ENCODE measurements around the gene ZSCAN18. TPM values are rescaled to one million over a fixed set of nuclear protein-coding genes. Genes with fewer than 3 reads are reported as not detected.

The ZSCAN18 gene
- total RNA-seq, 1 donor from 2014 or later = 50.6 TPM

DNA sequence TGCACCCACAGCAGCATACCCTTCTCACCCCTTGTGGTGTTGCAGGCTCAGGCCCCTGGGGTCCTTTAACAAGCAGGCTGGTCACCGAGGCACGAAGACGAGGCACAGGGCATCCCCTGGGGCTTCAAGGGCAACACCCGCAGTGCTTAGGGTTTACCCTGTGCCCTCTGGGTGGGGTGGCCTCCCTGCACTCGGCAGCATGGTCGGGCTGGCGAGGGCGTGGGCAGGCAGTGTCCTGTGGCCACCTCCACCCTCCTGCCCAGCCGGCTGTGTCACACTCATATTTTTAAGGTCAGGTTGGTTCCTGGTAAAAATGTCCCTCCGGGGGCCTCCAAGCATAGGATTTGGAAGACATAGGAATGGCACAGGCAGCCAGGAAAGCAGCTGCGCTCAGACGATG lies 50.4 kb downstream of the ZSCAN18 start:
- H3K9me3 ChIP-seq (ENCODE audit: control insufficient read depth in 3 of 3, low read length in 3 of 3) = peaks cover 17 to 36% (median 24%) of the 10 kb centered on the region in 3 donors
- H3K36me3 ChIP-seq (ENCODE audit: control insufficient read depth in 3 of 3, insufficient read depth in 3 of 3, low read length in 3 of 3) = no peaks in the 10 kb centered on the region
- no peak overlapping the region for H3K27ac ChIP-seq (ENCODE audit: low read depth, low read length)
- no peak overlapping the region for H3K4me3 ChIP-seq (ENCODE audit: low read length in 3 of 3)
- H3K27me3 ChIP-seq (ENCODE audit: control insufficient read depth in 3 of 3, insufficient read depth in 3 of 3, low read length in 3 of 3) = no peaks in the 10 kb centered on the region
- no peaks in the 10 kb centered on the region for H3K4me1 ChIP-seq (ENCODE audit: control insufficient read depth in 3 of 3, insufficient read depth in 3 of 3, low read length in 3 of 3)
- no peak overlapping the region for H3K9ac ChIP-seq (ENCODE audit: low read depth in 1 of 3, low read length in 3 of 3)

DNA sequence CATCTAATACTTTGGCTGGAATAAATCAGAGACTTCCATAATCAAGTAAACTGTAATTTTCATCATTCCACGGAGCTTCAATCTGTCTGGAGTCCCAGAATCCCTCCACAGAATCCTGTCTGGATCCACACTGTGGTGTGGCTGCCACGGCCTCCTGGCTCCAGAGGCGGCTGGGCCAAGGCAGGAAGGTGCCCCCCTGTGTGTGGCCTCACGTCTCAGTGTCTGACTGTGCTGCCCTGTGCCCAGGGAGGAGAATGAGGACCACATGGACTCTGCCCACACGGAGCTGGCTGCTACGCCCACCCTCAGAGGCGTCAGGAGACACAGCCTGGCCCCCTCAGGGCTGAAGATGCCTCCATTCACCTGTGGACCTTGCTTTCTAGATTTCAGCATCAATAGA lies 51.2 kb downstream of the ZSCAN18 start:
- Histone ChIP-seq H3K9ac (ENCODE audit: low read depth in 1 of 3, low read length in 3 of 3) (no peak overlapping the region), H3K4me1 (ENCODE audit: control insufficient read depth in 3 of 3, insufficient read depth in 3 of 3, low read length in 3 of 3) (no peaks in the 10 kb centered on the region), H3K9me3 (ENCODE audit: control insufficient read depth in 3 of 3, low read length in 3 of 3) (peaks cover 17 to 33% (median 26%) of the 10 kb centered on the region in 3 donors), H3K27ac (ENCODE audit: low read depth, low read length) (no peak overlapping the region), H3K27me3 (ENCODE audit: control insufficient read depth in 3 of 3, insufficient read depth in 3 of 3, low read length in 3 of 3) (no peaks in the 10 kb centered on the region), H3K4me3 (ENCODE audit: low read length in 3 of 3) (peak overlapping the region in 2 of 3 donors; percentile 29 to 38), H3K36me3 (ENCODE audit: control insufficient read depth in 3 of 3, insufficient read depth in 3 of 3, low read length in 3 of 3) (no peaks in the 10 kb centered on the region)

DNA sequence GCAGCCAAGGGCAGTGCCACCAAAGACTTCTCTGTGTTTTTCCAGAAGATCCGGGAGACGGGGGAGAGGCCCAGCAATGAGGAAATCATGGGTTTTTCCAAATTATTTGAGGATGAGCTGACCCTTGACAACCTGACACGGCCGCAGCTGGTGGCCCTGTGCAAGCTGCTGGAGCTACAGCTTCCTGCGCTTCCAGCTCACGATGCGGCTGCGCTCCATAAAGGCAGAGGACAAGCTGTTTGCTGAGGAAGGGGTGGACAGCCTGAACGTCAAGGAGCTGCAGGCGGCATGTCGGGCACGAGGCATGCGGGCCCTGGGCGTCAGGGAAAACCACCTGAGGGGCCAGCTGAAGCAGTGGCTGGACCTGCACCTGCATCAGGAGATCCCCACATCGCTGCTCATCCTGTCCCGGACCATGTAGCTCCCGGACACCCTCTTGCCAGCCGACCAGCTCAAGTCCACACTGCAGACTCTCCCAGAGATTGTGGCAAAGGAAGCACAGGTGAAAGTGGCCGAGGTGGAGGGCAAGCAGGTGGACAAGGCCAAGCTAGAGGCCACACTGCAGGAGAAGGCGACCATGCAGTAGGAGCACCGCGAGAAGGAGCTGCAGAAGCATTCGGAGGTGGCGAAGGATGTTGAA lies 52.5 kb downstream of the ZSCAN18 start:
- H3K4me1 ChIP-seq (ENCODE audit: control insufficient read depth in 3 of 3, insufficient read depth in 3 of 3, low read length in 3 of 3) = no peaks in the 10 kb centered on the region
- no peak overlapping the region for H3K4me3 ChIP-seq (ENCODE audit: low read length in 3 of 3)
- no peak overlapping the region for H3K9ac ChIP-seq (ENCODE audit: low read depth in 1 of 3, low read length in 3 of 3)
- no peaks in the 10 kb centered on the region for H3K27me3 ChIP-seq (ENCODE audit: control insufficient read depth in 3 of 3, insufficient read depth in 3 of 3, low read length in 3 of 3)
- no peaks in the 10 kb centered on the region for H3K36me3 ChIP-seq (ENCODE audit: control insufficient read depth in 3 of 3, insufficient read depth in 3 of 3, low read length in 3 of 3)
- H3K9me3 ChIP-seq (ENCODE audit: control insufficient read depth in 3 of 3, low read length in 3 of 3) = peaks cover 13 to 27% (median 23%) of the 10 kb centered on the region in 3 donors
- H3K27ac ChIP-seq (ENCODE audit: low read depth, low read length) = no peak overlapping the region

DNA sequence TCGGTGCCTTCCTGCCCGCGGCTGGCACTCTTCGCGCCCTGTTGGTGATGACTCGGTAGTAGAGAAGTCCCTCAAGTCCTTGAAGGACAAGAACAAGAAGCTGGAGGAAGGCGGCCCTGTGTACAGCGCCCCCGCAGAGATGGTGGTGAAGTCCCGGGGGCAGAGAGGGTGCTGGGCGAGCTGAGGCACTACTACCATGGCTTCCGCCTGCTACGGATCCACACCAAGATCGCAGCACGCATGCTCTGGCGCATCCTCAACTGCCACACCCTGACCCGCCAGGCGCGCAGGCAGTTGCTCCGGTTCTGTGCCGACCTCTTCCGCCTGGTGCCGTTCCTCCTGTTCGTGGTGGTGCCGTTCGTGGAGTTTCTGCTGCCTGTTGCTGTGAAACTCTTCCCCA lies 53.1 kb downstream of the ZSCAN18 start:
- Histone ChIP-seq H3K4me1 (ENCODE audit: control insufficient read depth in 3 of 3, insufficient read depth in 3 of 3, low read length in 3 of 3) (no peaks in the 10 kb centered on the region), H3K27ac (ENCODE audit: low read depth, low read length) (no peak overlapping the region), H3K4me3 (ENCODE audit: low read length in 3 of 3) (peak overlapping the region in 1 of 3 donors; percentile 29), H3K27me3 (ENCODE audit: control insufficient read depth in 3 of 3, insufficient read depth in 3 of 3, low read length in 3 of 3) (no peaks in the 10 kb centered on the region), H3K36me3 (ENCODE audit: control insufficient read depth in 3 of 3, insufficient read depth in 3 of 3, low read length in 3 of 3) (no peaks in the 10 kb centered on the region), H3K9ac (ENCODE audit: low read depth in 1 of 3, low read length in 3 of 3) (no peak overlapping the region), H3K9me3 (ENCODE audit: control insufficient read depth in 3 of 3, low read length in 3 of 3) (peaks cover 13 to 31% (median 23%) of the 10 kb centered on the region in 3 donors)

DNA sequence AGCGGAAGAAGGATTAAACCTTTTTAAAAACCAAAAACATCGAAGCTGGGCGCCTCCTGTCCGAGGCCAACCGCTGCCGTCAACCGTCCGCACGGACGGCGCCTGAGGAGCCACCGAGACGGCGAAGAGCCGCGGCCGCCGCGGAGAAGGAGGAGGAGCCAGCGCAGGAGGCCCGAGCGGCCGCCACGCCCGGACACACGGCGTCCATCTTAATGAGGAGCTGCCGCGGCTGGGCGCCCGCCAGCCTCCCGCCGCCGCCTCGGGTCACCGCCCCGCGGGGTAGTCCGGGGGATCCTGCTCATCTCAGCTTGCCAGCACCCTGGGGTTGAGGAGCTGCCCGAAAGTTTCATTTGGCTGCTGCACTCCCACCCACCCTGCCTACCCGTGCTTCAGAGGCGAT lies 53.6 kb downstream of the ZSCAN18 start:
- H3K9ac ChIP-seq (ENCODE audit: low read depth in 1 of 3, low read length in 3 of 3) = no peak overlapping the region
- peaks cover 11 to 31% (median 20%) of the 10 kb centered on the region in 3 donors for H3K9me3 ChIP-seq (ENCODE audit: control insufficient read depth in 3 of 3, low read length in 3 of 3)
- H3K27ac ChIP-seq (ENCODE audit: low read depth, low read length) = no peak overlapping the region
- no peaks in the 10 kb centered on the region for H3K4me1 ChIP-seq (ENCODE audit: control insufficient read depth in 3 of 3, insufficient read depth in 3 of 3, low read length in 3 of 3)
- no peak overlapping the region for H3K4me3 ChIP-seq (ENCODE audit: low read length in 3 of 3)
- H3K27me3 ChIP-seq (ENCODE audit: control insufficient read depth in 3 of 3, insufficient read depth in 3 of 3, low read length in 3 of 3) = no peaks in the 10 kb centered on the region
- no peaks in the 10 kb centered on the region for H3K36me3 ChIP-seq (ENCODE audit: control insufficient read depth in 3 of 3, insufficient read depth in 3 of 3, low read length in 3 of 3)

DNA sequence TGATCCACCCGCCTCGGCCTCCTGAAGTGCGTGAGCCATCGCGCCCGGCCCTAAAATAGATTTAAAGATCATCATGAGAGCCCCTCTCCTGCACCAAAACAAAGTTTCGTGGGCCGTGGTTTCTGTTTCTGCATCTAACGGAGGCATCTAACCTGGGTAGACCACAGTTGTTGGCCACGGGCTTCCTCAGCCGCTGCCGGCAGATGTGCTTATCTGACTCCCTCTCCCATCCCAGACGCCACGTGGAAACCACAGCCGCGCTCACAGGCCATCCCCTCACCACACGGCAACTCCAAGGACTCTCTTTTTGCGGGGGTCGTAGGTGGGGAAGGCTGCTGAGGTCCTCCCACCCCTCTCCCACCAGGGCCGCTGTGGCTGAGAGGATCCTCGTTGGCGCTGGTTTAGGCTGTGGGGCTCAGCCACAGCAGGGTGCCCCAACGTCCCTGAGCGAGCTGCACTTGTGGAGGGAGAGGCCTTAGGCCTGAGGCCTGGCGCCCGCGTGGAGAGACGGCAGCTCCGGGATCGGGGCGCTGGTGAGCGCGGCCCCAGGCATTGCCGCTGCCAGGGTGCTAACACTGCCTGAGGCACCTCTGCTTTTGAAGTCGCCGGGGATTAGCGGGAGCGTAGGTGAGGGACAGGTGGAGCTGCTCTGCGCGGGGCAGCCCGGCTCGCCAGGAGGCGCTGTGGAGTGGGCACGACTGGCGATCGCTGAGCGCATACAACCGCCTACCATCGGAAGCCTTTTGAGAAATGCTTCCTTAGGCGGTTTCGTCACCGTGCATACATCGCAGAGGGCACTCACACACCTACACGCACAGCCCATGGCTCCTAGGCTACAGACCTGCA lies 55.3 kb downstream of the ZSCAN18 start:
- Histone ChIP-seq H3K4me1 (ENCODE audit: control insufficient read depth in 3 of 3, insufficient read depth in 3 of 3, low read length in 3 of 3) (no peaks in the 10 kb centered on the region), H3K9ac (ENCODE audit: low read depth in 1 of 3, low read length in 3 of 3) (no peak overlapping the region), H3K27ac (ENCODE audit: low read depth, low read length) (no peak overlapping the region), H3K36me3 (ENCODE audit: control insufficient read depth in 3 of 3, insufficient read depth in 3 of 3, low read length in 3 of 3) (no peaks in the 10 kb centered on the region), H3K9me3 (ENCODE audit: control insufficient read depth in 3 of 3, low read length in 3 of 3) (peaks cover 9 to 28% (median 20%) of the 10 kb centered on the region in 3 donors), H3K4me3 (ENCODE audit: low read length in 3 of 3) (no peak overlapping the region), H3K27me3 (ENCODE audit: control insufficient read depth in 3 of 3, insufficient read depth in 3 of 3, low read length in 3 of 3) (peaks cover 0 to 3% (median 0%) of the 10 kb centered on the region in 3 donors)

DNA sequence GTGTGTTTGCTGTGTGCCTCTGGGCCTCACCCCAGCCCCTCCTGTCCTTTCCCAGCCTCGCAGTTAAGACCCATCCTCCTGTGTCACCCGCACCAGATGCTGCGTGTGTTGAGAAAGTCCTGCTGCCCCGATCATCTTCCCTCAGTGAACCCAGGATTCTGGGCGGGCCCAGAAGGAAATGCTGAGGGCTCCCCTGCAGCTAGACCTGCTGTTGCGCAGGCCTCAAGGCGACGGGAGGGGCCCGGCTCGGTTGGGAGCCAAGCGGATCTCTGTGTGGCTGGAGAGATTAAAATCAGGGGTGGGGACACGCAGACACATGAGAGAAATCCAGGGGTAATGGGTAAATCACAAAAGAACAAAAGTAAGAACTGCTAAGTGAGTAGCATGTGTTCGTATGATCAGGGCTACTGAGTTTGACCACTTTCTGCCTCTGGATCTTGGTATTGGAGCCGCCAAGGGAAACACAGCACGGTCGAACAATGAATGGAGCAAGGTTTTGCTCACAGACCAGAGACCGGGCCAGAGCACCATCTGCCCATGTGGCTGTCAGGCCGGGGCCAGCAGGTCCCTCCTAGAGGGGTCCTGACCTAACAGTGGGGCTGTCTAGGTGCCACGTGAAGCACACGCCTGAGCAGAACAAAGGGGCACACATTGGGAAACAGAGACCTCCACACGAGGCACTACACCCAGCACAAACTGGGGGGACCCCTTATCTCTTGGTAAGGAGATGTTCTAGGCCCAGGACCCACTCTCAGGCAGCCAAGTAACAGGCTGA lies 57.1 kb downstream of the ZSCAN18 start:
- H3K9ac ChIP-seq (ENCODE audit: low read depth in 1 of 3, low read length in 3 of 3) = no peak overlapping the region
- no peaks in the 10 kb centered on the region for H3K4me1 ChIP-seq (ENCODE audit: control insufficient read depth in 3 of 3, insufficient read depth in 3 of 3, low read length in 3 of 3)

DNA sequence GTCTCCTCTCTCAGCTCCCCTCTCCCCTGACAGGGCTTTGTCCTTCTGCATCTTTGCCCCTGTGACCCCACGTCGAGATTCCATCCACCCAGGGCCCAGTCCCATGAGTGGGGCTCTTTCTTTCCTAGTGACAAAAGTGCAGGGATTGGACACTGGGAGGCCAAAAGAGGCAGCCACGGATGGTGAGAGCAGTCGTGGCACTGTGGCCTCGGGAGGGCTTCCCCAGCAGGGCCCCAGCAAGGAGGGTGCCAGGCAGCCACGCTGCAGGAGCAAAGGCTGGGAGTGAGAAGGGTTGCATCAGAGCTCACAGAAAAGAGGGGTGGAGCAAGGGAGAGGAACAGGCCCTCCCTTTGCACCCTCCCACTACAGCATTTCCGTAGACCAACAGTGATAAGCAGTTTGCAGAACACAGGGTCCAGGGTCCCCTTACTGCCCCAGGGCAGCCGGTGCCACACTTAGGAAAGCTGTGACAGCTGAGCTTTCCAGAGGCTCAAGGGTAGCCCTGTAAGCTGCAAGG lies 59.3 kb downstream of the ZSCAN18 start:
- no peak overlapping the region for H3K9ac ChIP-seq (ENCODE audit: low read depth in 1 of 3, low read length in 3 of 3)
- no peaks in the 10 kb centered on the region for H3K36me3 ChIP-seq (ENCODE audit: control insufficient read depth in 3 of 3, insufficient read depth in 3 of 3, low read length in 3 of 3)
- no peaks in the 10 kb centered on the region for H3K4me1 ChIP-seq (ENCODE audit: control insufficient read depth in 3 of 3, insufficient read depth in 3 of 3, low read length in 3 of 3)
- peaks cover 4 to 11% (median 8%) of the 10 kb centered on the region in 3 donors for H3K27me3 ChIP-seq (ENCODE audit: control insufficient read depth in 3 of 3, insufficient read depth in 3 of 3, low read length in 3 of 3)
- H3K4me3 ChIP-seq (ENCODE audit: low read length in 3 of 3) = no peak overlapping the region
- peaks cover 3 to 18% (median 14%) of the 10 kb centered on the region in 3 donors for H3K9me3 ChIP-seq (ENCODE audit: control insufficient read depth in 3 of 3, low read length in 3 of 3)
- no peak overlapping the region for H3K27ac ChIP-seq (ENCODE audit: low read depth, low read length)

More for the DNA sequence above, 57.1 kb downstream of the ZSCAN18 start:
- Histone ChIP-seq H3K27me3 (ENCODE audit: control insufficient read depth in 3 of 3, insufficient read depth in 3 of 3, low read length in 3 of 3) (peaks cover 0 to 6% (median 0%) of the 10 kb centered on the region in 3 donors), H3K9me3 (ENCODE audit: control insufficient read depth in 3 of 3, low read length in 3 of 3) (peaks cover 6 to 26% (median 12%) of the 10 kb centered on the region in 3 donors), H3K27ac (ENCODE audit: low read depth, low read length) (no peak overlapping the region), H3K4me3 (ENCODE audit: low read length in 3 of 3) (no peak overlapping the region), H3K36me3 (ENCODE audit: control insufficient read depth in 3 of 3, insufficient read depth in 3 of 3, low read length in 3 of 3) (no peaks in the 10 kb centered on the region)

DNA sequence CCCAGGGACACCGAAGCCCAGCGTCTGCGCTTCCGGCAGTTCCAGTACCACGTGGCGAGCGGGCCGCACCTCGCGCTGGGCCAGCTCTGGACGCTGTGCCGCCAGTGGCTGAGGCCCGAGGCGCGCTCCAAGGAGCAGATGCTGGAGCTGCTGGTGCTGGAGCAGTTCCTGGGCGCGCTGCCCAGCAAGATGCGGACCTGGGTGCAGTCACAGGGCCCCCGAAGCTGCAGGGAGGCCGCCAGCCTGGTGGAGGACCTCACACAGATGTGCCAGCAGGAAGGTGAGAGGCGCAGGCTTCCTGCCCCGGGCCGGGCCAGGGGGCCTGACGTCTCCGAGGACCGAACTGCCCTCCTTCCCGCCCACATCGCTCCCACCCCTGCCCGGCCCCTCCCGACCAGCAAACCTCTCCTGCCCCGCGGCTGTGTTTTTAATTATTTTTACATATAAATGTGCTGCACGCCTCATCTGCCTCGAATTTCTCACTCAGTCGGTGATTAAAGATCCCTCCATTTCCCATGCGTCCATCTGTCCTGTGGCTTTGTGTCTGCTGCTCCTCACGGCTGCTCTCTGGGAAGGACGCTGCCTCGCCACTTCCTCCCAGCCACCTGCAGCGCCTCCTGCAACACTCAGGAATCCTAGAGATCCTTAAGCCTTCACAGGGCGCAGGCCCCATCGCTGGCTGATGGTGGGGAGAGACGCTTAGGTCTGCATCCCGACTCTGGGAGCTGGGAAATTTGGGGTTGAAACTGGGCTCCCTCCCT lies 59.9 kb downstream of the ZSCAN18 start:
- H3K9ac ChIP-seq (ENCODE audit: low read depth in 1 of 3, low read length in 3 of 3) = no peak overlapping the region
- H3K36me3 ChIP-seq (ENCODE audit: control insufficient read depth in 3 of 3, insufficient read depth in 3 of 3, low read length in 3 of 3) = no peaks in the 10 kb centered on the region
- no peaks in the 10 kb centered on the region for H3K4me1 ChIP-seq (ENCODE audit: control insufficient read depth in 3 of 3, insufficient read depth in 3 of 3, low read length in 3 of 3)
- no peak overlapping the region for H3K27ac ChIP-seq (ENCODE audit: low read depth, low read length)
- peaks cover 4 to 11% (median 8%) of the 10 kb centered on the region in 3 donors for H3K27me3 ChIP-seq (ENCODE audit: control insufficient read depth in 3 of 3, insufficient read depth in 3 of 3, low read length in 3 of 3)
- no peak overlapping the region for H3K4me3 ChIP-seq (ENCODE audit: low read length in 3 of 3)
- H3K9me3 ChIP-seq (ENCODE audit: control insufficient read depth in 3 of 3, low read length in 3 of 3) = peaks cover 3 to 15% (median 12%) of the 10 kb centered on the region in 3 donors

Data from skeletal muscle tissue (tissue), 4 donors.